ENCODE data around the gene ERC2. TPM values are rescaled to one million over a fixed set of nuclear protein-coding genes. Genes with fewer than 3 reads are reported as not detected.

The ERC2 gene
- polyA plus RNA-seq, 3 donors = not detected

GRCh38 chr3:56087451-56088053, 380.7 kb downstream of the ERC2 start:
- Histone ChIP-seq H2AFZ (ENCODE audit: insufficient read depth, low read depth, low read length, poor library complexity, severe bottlenecking) (no peak overlapping the region), H3K9me3 (replicated peaks in 1 of 2; ENCODE audit: control insufficient read depth in 1 of 2, insufficient read depth in 1 of 2, low read length in 2 of 2) (no peaks in the 10 kb centered on the region), H3K36me3 (replicated peaks in 1 of 2; ENCODE audit: control insufficient read depth in 1 of 2, insufficient read depth in 2 of 2, low read length in 2 of 2) (no peaks in the 10 kb centered on the region), H3K4me3 (replicated peaks in 1 of 3; ENCODE audit: low read depth in 2 of 3, low read length in 3 of 3) (no peak overlapping the region), H3K4me1 (ENCODE audit: control insufficient read depth in 1 of 2, insufficient read depth in 2 of 2, low read length in 2 of 2) (no peaks in the 10 kb centered on the region), H3K79me2 (ENCODE audit: insufficient read depth, low read length) (no peaks in the 10 kb centered on the region), H3K9ac (ENCODE audit: insufficient read depth, low read length, poor library complexity, severe bottlenecking) (no peak overlapping the region), H4K20me1 (ENCODE audit: insufficient read depth, low read length) (no peaks in the 10 kb centered on the region), H3K4me2 (replicated peaks; ENCODE audit: extremely low read depth, low read length, poor library complexity, severe bottlenecking) (no peak overlapping the region), H3K27ac (ENCODE audit: low read depth in 1 of 2, low read length in 2 of 2) (no peak overlapping the region), H3K27me3 (ENCODE audit: control insufficient read depth in 2 of 2, insufficient read depth in 2 of 2, low read length in 2 of 2) (no peaks in the 10 kb centered on the region)
- TF ChIP-seq, protein P1, sequence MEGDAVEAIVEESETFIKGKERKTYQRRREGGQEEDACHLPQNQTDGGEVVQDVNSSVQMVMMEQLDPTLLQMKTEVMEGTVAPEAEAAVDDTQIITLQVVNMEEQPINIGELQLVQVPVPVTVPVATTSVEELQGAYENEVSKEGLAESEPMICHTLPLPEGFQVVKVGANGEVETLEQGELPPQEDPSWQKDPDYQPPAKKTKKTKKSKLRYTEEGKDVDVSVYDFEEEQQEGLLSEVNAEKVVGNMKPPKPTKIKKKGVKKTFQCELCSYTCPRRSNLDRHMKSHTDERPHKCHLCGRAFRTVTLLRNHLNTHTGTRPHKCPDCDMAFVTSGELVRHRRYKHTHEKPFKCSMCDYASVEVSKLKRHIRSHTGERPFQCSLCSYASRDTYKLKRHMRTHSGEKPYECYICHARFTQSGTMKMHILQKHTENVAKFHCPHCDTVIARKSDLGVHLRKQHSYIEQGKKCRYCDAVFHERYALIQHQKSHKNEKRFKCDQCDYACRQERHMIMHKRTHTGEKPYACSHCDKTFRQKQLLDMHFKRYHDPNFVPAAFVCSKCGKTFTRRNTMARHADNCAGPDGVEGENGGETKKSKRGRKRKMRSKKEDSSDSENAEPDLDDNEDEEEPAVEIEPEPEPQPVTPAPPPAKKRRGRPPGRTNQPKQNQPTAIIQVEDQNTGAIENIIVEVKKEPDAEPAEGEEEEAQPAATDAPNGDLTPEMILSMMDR (IDR thresholded peaks at IDR 0.05) = no peak
- Mint-ChIP-seq H3K27ac (no peak overlapping the region), H3K4me1 (no peaks in the 10 kb centered on the region), H3K9me3 (peaks cover 0 to 3% (median 2%) of the 10 kb centered on the region in 7 donors), H3K27me3 (ENCODE audit: low read depth in 3 of 3) (peaks cover 0 to 11% (median 1%) of the 10 kb centered on the region in 3 donors), H3K4me3 (no peak overlapping the region), H3K36me3 (no peaks in the 10 kb centered on the region)
- intact Hi-C loops (cut with micrococcal nuclease) = no loop called here
- no peak for DNase-seq
- 100% methylated on average over 1 of the region's 10 CpGs for WGBS (ENCODE audit: insufficient coverage)

DNA sequence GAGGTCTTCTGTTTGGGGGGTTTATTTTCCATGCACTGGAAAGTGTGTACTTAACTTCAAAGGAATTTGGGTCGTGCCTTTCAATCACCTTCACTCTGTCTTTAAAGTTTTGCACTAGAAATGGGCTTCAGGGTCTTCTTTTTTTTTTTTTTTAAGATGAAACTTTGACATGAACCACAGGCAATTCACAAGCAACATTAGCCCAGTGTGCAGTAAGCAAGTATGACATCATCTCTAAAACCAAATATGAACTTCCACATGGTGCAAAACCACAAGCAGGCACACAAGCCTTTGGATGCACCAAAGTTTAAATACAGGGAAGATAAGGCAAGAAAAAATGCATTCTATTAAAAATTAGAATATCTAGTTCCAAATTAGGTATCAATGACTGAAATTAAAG, 381.9 kb downstream of the ERC2 start:
- intact Hi-C loops (cut with micrococcal nuclease) = no loop called here
- Histone ChIP-seq H3K27ac (ENCODE audit: low read depth in 1 of 2, low read length in 2 of 2) (no peak overlapping the region), H3K4me3 (replicated peaks in 1 of 3; ENCODE audit: low read depth in 2 of 3, low read length in 3 of 3) (no peak overlapping the region), H2AFZ (ENCODE audit: insufficient read depth, low read depth, low read length, poor library complexity, severe bottlenecking) (no peak overlapping the region), H3K9ac (ENCODE audit: insufficient read depth, low read length, poor library complexity, severe bottlenecking) (no peak overlapping the region), H3K27me3 (ENCODE audit: control insufficient read depth in 2 of 2, insufficient read depth in 2 of 2, low read length in 2 of 2) (no peaks in the 10 kb centered on the region), H3K4me2 (replicated peaks; ENCODE audit: extremely low read depth, low read length, poor library complexity, severe bottlenecking) (no peak overlapping the region), H4K20me1 (ENCODE audit: insufficient read depth, low read length) (no peaks in the 10 kb centered on the region), H3K4me1 (ENCODE audit: control insufficient read depth in 1 of 2, insufficient read depth in 2 of 2, low read length in 2 of 2) (no peaks in the 10 kb centered on the region), H3K36me3 (replicated peaks in 1 of 2; ENCODE audit: control insufficient read depth in 1 of 2, insufficient read depth in 2 of 2, low read length in 2 of 2) (no peaks in the 10 kb centered on the region), H3K79me2 (ENCODE audit: insufficient read depth, low read length) (no peaks in the 10 kb centered on the region), H3K9me3 (replicated peaks in 1 of 2; ENCODE audit: control insufficient read depth in 1 of 2, insufficient read depth in 1 of 2, low read length in 2 of 2) (no peaks in the 10 kb centered on the region)
- WGBS (ENCODE audit: insufficient coverage) = no CpG with 5 or more reads among the region's 1 CpG
- Mint-ChIP-seq H3K27ac (no peak overlapping the region), H3K4me3 (no peak overlapping the region), H3K9me3 (peaks cover 0 to 3% (median 2%) of the 10 kb centered on the region in 7 donors), H3K27me3 (ENCODE audit: low read depth in 3 of 3) (peaks cover 0 to 11% (median 1%) of the 10 kb centered on the region in 3 donors), H3K36me3 (no peaks in the 10 kb centered on the region), H3K4me1 (no peaks in the 10 kb centered on the region)
- TF ChIP-seq, protein P1 (IDR thresholded peaks at IDR 0.05) = no peak
- no peak for DNase-seq

Measured in CD14-positive monocyte (primary cell).